Measurements from ENCODE around the gene TSC22D3.

TSC22D3 gene

GRCh38 chrX:107760304-107761077 is 15.1 kb downstream of the TSC22D3 start:
- H3K27ac ChIP-seq (ENCODE audit: low read length) = no peak overlapping the region

GRCh38 chrX:107758231-107758766 is 17.3 kb downstream of the TSC22D3 start:
- Histone ChIP-seq H3K36me3 (ENCODE audit: control insufficient read depth in 2 of 2, insufficient read depth in 2 of 2, low read length in 2 of 2) (no peaks in the 10 kb centered on the region), H3K9me3 (ENCODE audit: control insufficient read depth in 2 of 2, low read length in 2 of 2) (no peaks in the 10 kb centered on the region), H3K27ac (ENCODE audit: low read length) (no peak overlapping the region), H3K4me3 (ENCODE audit: low read length in 2 of 2) (no peak overlapping the region), H3K4me1 (ENCODE audit: control insufficient read depth, insufficient read depth, low read length) (peaks cover 13% of the 10 kb centered on the region), H3K9ac (ENCODE audit: low read length in 2 of 2) (no peak overlapping the region), H3K27me3 (ENCODE audit: control insufficient read depth in 1 of 2, insufficient read depth in 2 of 2, low read length in 2 of 2) (peaks cover 0 to 4% of the 10 kb centered on the region in 2 donors)

More at GRCh38 chrX:107760304-107761077, 15.1 kb downstream of the TSC22D3 start:
- Histone ChIP-seq H3K27me3 (ENCODE audit: control insufficient read depth in 1 of 2, insufficient read depth in 2 of 2, low read length in 2 of 2) (peaks cover 0 to 12% of the 10 kb centered on the region in 2 donors), H3K9ac (ENCODE audit: low read length in 2 of 2) (no peak overlapping the region), H3K9me3 (ENCODE audit: control insufficient read depth in 2 of 2, low read length in 2 of 2) (no peaks in the 10 kb centered on the region), H3K4me1 (ENCODE audit: control insufficient read depth, insufficient read depth, low read length) (peaks cover 15% of the 10 kb centered on the region), H3K4me3 (ENCODE audit: low read length in 2 of 2) (no peak overlapping the region), H3K36me3 (ENCODE audit: control insufficient read depth in 2 of 2, insufficient read depth in 2 of 2, low read length in 2 of 2) (no peaks in the 10 kb centered on the region)

- Histone ChIP-seq H3K4me3 (ENCODE audit: low read length in 2 of 2) (no peak overlapping the region), H3K27ac (ENCODE audit: low read length) (no peak overlapping the region), H3K27me3 (ENCODE audit: control insufficient read depth in 1 of 2, insufficient read depth in 2 of 2, low read length in 2 of 2) (peaks cover 0 to 10% of the 10 kb centered on the region in 2 donors), H3K9ac (ENCODE audit: low read length in 2 of 2) (no peak overlapping the region), H3K4me1 (ENCODE audit: control insufficient read depth, insufficient read depth, low read length) (peaks cover 15% of the 10 kb centered on the region), H3K9me3 (ENCODE audit: control insufficient read depth in 2 of 2, low read length in 2 of 2) (no peaks in the 10 kb centered on the region), H3K36me3 (ENCODE audit: control insufficient read depth in 2 of 2, insufficient read depth in 2 of 2, low read length in 2 of 2) (no peaks in the 10 kb centered on the region)
Observed at GRCh38 chrX:107755721-107756120, 19.9 kb downstream of the TSC22D3 start.

GRCh38 chrX:107753187-107753586 is 22.4 kb downstream of the TSC22D3 start:
- Histone ChIP-seq H3K27ac (ENCODE audit: low read length) (no peak overlapping the region), H3K27me3 (ENCODE audit: control insufficient read depth in 1 of 2, insufficient read depth in 2 of 2, low read length in 2 of 2) (peaks cover 0 to 9% of the 10 kb centered on the region in 2 donors), H3K36me3 (ENCODE audit: control insufficient read depth in 2 of 2, insufficient read depth in 2 of 2, low read length in 2 of 2) (no peaks in the 10 kb centered on the region), H3K9me3 (ENCODE audit: control insufficient read depth in 2 of 2, low read length in 2 of 2) (no peaks in the 10 kb centered on the region), H3K4me3 (ENCODE audit: low read length in 2 of 2) (no peak overlapping the region), H3K9ac (ENCODE audit: low read length in 2 of 2) (no peak overlapping the region), H3K4me1 (ENCODE audit: control insufficient read depth, insufficient read depth, low read length) (peaks cover 22% of the 10 kb centered on the region)

GRCh38 chrX:107752714-107753113 is 22.9 kb downstream of the TSC22D3 start:
- Histone ChIP-seq H3K9ac (ENCODE audit: low read length in 2 of 2) (no peak overlapping the region), H3K9me3 (ENCODE audit: control insufficient read depth in 2 of 2, low read length in 2 of 2) (no peaks in the 10 kb centered on the region), H3K4me3 (ENCODE audit: low read length in 2 of 2) (no peak overlapping the region), H3K27ac (ENCODE audit: low read length) (no peak overlapping the region), H3K4me1 (ENCODE audit: control insufficient read depth, insufficient read depth, low read length) (peaks cover 26% of the 10 kb centered on the region), H3K27me3 (ENCODE audit: control insufficient read depth in 1 of 2, insufficient read depth in 2 of 2, low read length in 2 of 2) (peaks cover 0 to 8% of the 10 kb centered on the region in 2 donors), H3K36me3 (ENCODE audit: control insufficient read depth in 2 of 2, insufficient read depth in 2 of 2, low read length in 2 of 2) (no peaks in the 10 kb centered on the region)

- Histone ChIP-seq H3K9me3 (ENCODE audit: control insufficient read depth in 2 of 2, low read length in 2 of 2) (no peaks in the 10 kb centered on the region), H3K27me3 (ENCODE audit: control insufficient read depth in 1 of 2, insufficient read depth in 2 of 2, low read length in 2 of 2) (peaks cover 0 to 11% of the 10 kb centered on the region in 2 donors), H3K27ac (ENCODE audit: low read length) (no peak overlapping the region), H3K36me3 (ENCODE audit: control insufficient read depth in 2 of 2, insufficient read depth in 2 of 2, low read length in 2 of 2) (no peaks in the 10 kb centered on the region), H3K9ac (ENCODE audit: low read length in 2 of 2) (no peak overlapping the region), H3K4me1 (ENCODE audit: control insufficient read depth, insufficient read depth, low read length) (peaks cover 29% of the 10 kb centered on the region), H3K4me3 (ENCODE audit: low read length in 2 of 2) (no peak overlapping the region)
Observed at GRCh38 chrX:107752043-107752442, 23.5 kb downstream of the TSC22D3 start.

GRCh38 chrX:107750861-107751445 is 24.6 kb downstream of the TSC22D3 start:
- H3K4me1 ChIP-seq (ENCODE audit: control insufficient read depth, insufficient read depth, low read length) = peaks cover 28% of the 10 kb centered on the region
- no peak overlapping the region for H3K27ac ChIP-seq (ENCODE audit: low read length)
- H3K36me3 ChIP-seq (ENCODE audit: control insufficient read depth in 2 of 2, insufficient read depth in 2 of 2, low read length in 2 of 2) = no peaks in the 10 kb centered on the region
- H3K27me3 ChIP-seq (ENCODE audit: control insufficient read depth in 1 of 2, insufficient read depth in 2 of 2, low read length in 2 of 2) = peaks cover 0 to 11% of the 10 kb centered on the region in 2 donors
- H3K4me3 ChIP-seq (ENCODE audit: low read length in 2 of 2) = no peak overlapping the region
- no peak overlapping the region for H3K9ac ChIP-seq (ENCODE audit: low read length in 2 of 2)
- no peaks in the 10 kb centered on the region for H3K9me3 ChIP-seq (ENCODE audit: control insufficient read depth in 2 of 2, low read length in 2 of 2)

- Histone ChIP-seq H3K9ac (ENCODE audit: low read length in 2 of 2) (no peak overlapping the region), H3K27me3 (ENCODE audit: control insufficient read depth in 1 of 2, insufficient read depth in 2 of 2, low read length in 2 of 2) (peaks cover 0 to 11% of the 10 kb centered on the region in 2 donors), H3K9me3 (ENCODE audit: control insufficient read depth in 2 of 2, low read length in 2 of 2) (no peaks in the 10 kb centered on the region), H3K27ac (ENCODE audit: low read length) (no peak overlapping the region), H3K4me1 (ENCODE audit: control insufficient read depth, insufficient read depth, low read length) (peaks cover 28% of the 10 kb centered on the region), H3K4me3 (ENCODE audit: low read length in 2 of 2) (no peak overlapping the region), H3K36me3 (ENCODE audit: control insufficient read depth in 2 of 2, insufficient read depth in 2 of 2, low read length in 2 of 2) (no peaks in the 10 kb centered on the region)
Observed at GRCh38 chrX:107750263-107750662, 25.3 kb downstream of the TSC22D3 start.

GRCh38 chrX:107748506-107748905 is 27.1 kb downstream of the TSC22D3 start:
- no peaks in the 10 kb centered on the region for H3K9me3 ChIP-seq (ENCODE audit: control insufficient read depth in 2 of 2, low read length in 2 of 2)
- H3K27me3 ChIP-seq (ENCODE audit: control insufficient read depth in 1 of 2, insufficient read depth in 2 of 2, low read length in 2 of 2) = peaks cover 0 to 19% of the 10 kb centered on the region in 2 donors
- peak overlapping the region in 1 of 2 donors; percentile 13 for H3K9ac ChIP-seq (ENCODE audit: low read length in 2 of 2)
- no peak overlapping the region for H3K4me3 ChIP-seq (ENCODE audit: low read length in 2 of 2)
- H3K27ac ChIP-seq (ENCODE audit: low read length) = peak overlapping the region; percentile 67
- peaks cover 34% of the 10 kb centered on the region for H3K4me1 ChIP-seq (ENCODE audit: control insufficient read depth, insufficient read depth, low read length)
- H3K36me3 ChIP-seq (ENCODE audit: control insufficient read depth in 2 of 2, insufficient read depth in 2 of 2, low read length in 2 of 2) = no peaks in the 10 kb centered on the region

- Histone ChIP-seq H3K9ac (ENCODE audit: low read length in 2 of 2) (no peak overlapping the region), H3K4me1 (ENCODE audit: control insufficient read depth, insufficient read depth, low read length) (peaks cover 42% of the 10 kb centered on the region), H3K27me3 (ENCODE audit: control insufficient read depth in 1 of 2, insufficient read depth in 2 of 2, low read length in 2 of 2) (peaks cover 0 to 20% of the 10 kb centered on the region in 2 donors), H3K4me3 (ENCODE audit: low read length in 2 of 2) (peak overlapping the region in 1 of 2 donors; percentile 29), H3K27ac (ENCODE audit: low read length) (peak overlapping the region; percentile 67), H3K36me3 (ENCODE audit: control insufficient read depth in 2 of 2, insufficient read depth in 2 of 2, low read length in 2 of 2) (no peaks in the 10 kb centered on the region), H3K9me3 (ENCODE audit: control insufficient read depth in 2 of 2, low read length in 2 of 2) (no peaks in the 10 kb centered on the region)
Observed at GRCh38 chrX:107747596-107748161, 27.9 kb downstream of the TSC22D3 start.
